DOHH2 (cell line): Measurements from ENCODE around the gene PTPRN2.

Experiments used
- EZH2phosphoT487 ChIP-seq: fragments of 200-600 bp; sonication (generic); IDR thresholded peaks from 2 replicates; pipeline ENCODE4 v1.6.1; 2017; ENCODE audit warnings: borderline replicate concordance, mild to moderate bottlenecking, antibody characterized with exemption, low read length, moderate library complexity, mixed read lengths
- TF ChIP-seq, protein P1 (sequence below): fragments of 200-600 bp; sonication (generic); IDR thresholded peaks from one replicate; pipeline ENCODE4 v1.5.1; 2014; ENCODE audit warnings: antibody characterized with exemption, mild to moderate bottlenecking, low read depth, low read length; ENCODE audit not compliant: poor library complexity, severe bottlenecking

DNA sequence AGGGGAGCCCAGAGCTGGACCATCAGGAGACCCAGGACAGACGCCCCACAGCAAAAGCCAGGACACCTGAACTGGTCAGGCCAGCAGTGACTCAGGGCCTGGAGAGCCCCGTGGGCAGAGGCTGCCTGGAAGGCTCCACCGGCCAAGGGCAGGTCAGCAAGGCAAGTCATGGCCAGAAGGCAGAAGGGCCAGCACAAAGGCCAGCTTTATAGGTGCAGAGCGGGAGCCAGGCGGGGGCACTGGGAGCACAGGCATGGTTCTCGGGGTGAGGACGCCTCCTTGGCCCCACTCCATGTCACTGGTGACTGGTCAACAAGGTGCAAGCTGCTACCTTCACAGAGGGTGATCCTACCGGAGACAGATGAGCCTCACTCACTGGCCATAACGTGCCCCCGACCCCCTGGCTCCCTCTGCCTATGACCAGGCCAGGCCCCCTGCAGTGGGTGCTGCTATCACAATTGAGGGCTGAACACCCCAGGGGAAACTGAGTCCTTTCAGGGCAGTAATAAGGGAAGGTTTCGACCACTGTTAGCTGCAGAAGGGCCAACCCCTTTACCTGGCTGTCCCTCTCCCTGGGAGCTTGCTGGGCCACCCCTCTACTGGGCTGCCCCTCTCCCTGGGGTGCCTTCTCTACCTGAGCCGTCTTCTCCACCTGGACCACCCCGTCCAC is 317.4 kb downstream of the PTPRN2 start:
- TF ChIP-seq, protein P1, sequence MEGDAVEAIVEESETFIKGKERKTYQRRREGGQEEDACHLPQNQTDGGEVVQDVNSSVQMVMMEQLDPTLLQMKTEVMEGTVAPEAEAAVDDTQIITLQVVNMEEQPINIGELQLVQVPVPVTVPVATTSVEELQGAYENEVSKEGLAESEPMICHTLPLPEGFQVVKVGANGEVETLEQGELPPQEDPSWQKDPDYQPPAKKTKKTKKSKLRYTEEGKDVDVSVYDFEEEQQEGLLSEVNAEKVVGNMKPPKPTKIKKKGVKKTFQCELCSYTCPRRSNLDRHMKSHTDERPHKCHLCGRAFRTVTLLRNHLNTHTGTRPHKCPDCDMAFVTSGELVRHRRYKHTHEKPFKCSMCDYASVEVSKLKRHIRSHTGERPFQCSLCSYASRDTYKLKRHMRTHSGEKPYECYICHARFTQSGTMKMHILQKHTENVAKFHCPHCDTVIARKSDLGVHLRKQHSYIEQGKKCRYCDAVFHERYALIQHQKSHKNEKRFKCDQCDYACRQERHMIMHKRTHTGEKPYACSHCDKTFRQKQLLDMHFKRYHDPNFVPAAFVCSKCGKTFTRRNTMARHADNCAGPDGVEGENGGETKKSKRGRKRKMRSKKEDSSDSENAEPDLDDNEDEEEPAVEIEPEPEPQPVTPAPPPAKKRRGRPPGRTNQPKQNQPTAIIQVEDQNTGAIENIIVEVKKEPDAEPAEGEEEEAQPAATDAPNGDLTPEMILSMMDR, result no peak
- TF ChIP-seq EZH2phosphoT487, result no peak
